ENCODE measurements around the gene MCTP1.

Gene MCTP1

GRCh38 chr5:95284572-95285408 is at the start of gene MCTP1:
Gene MCTP1, minus strand, starts transcription at chr5:95285094.
- peak within 1 kb of the TSS; percentile 60 for H3K9ac ChIP-seq
- H3K4me2 ChIP-seq = peak within 1 kb of the TSS; percentile 98
- peaks cover 8% of the 10 kb centered on the region for H3K4me1 ChIP-seq
- no peak within 1 kb of the TSS for H3K27ac ChIP-seq
- peak within 1 kb of the TSS; percentile 77 for H3K4me3 ChIP-seq
- H3K9me3 ChIP-seq = no peaks in the 10 kb centered on the region
- H4K20me1 ChIP-seq = no peaks in the 10 kb centered on the region
- H3K27me3 ChIP-seq = peaks cover 40% of the 10 kb centered on the region
- TF ChIP-seq Cebpa-rat (IDR thresholded peaks at IDR 0.05) = no peak
- no peaks in the 10 kb centered on the region for H3K36me3 ChIP-seq

GRCh38 chr5:95332158-95332557 is 47.3 kb upstream of the MCTP1 start:
- H3K9ac ChIP-seq = no peak overlapping the region
- H3K4me2 ChIP-seq = no peak overlapping the region
- no peaks in the 10 kb centered on the region for H3K4me1 ChIP-seq
- H3K27me3 ChIP-seq = no peaks in the 10 kb centered on the region
- no peak overlapping the region for H3K27ac ChIP-seq
- H3K4me3 ChIP-seq = no peak overlapping the region
- no peaks in the 10 kb centered on the region for H4K20me1 ChIP-seq
- no peaks in the 10 kb centered on the region for H3K9me3 ChIP-seq
- H3K36me3 ChIP-seq = no peaks in the 10 kb centered on the region
- TF ChIP-seq Cebpa-rat (IDR thresholded peaks at IDR 0.05) = no peak

- TF ChIP-seq Cebpa-rat (IDR thresholded peaks at IDR 0.05) = no peak
- no peaks in the 10 kb centered on the region for H3K4me1 ChIP-seq
- no peaks in the 10 kb centered on the region for H3K27me3 ChIP-seq
- H3K27ac ChIP-seq = no peak overlapping the region
- no peak overlapping the region for H3K4me2 ChIP-seq
- no peak overlapping the region for H3K9ac ChIP-seq
- no peaks in the 10 kb centered on the region for H4K20me1 ChIP-seq
- no peaks in the 10 kb centered on the region for H3K9me3 ChIP-seq
- H3K4me3 ChIP-seq = no peak overlapping the region
- H3K36me3 ChIP-seq = no peaks in the 10 kb centered on the region
Observed at GRCh38 chr5:95331358-95331757, 46.5 kb upstream of the MCTP1 start.

- Histone ChIP-seq H3K36me3 (no peaks in the 10 kb centered on the region), H3K9ac (no peak overlapping the region), H3K4me3 (no peak overlapping the region), H4K20me1 (no peaks in the 10 kb centered on the region), H3K4me2 (no peak overlapping the region), H3K27me3 (no peaks in the 10 kb centered on the region), H3K4me1 (no peaks in the 10 kb centered on the region), H3K27ac (no peak overlapping the region), H3K9me3 (no peaks in the 10 kb centered on the region)
- TF ChIP-seq Cebpa-rat (IDR thresholded peaks at IDR 0.05) = no peak
Observed at GRCh38 chr5:95327211-95327610, 42.3 kb upstream of the MCTP1 start.

GRCh38 chr5:95317687-95318086 is 32.8 kb upstream of the MCTP1 start:
- Histone ChIP-seq H3K4me3 (no peak overlapping the region), H3K9ac (no peak overlapping the region), H3K9me3 (no peaks in the 10 kb centered on the region), H3K27ac (no peak overlapping the region), H3K36me3 (no peaks in the 10 kb centered on the region), H4K20me1 (no peaks in the 10 kb centered on the region), H3K27me3 (no peaks in the 10 kb centered on the region; the same call in 1 of the 2 replicates), H3K4me2 (no peak overlapping the region), H3K4me1 (no peaks in the 10 kb centered on the region)
- TF ChIP-seq Cebpa-rat (IDR thresholded peaks at IDR 0.05) = no peak

GRCh38 chr5:95317085-95317484 is 32.2 kb upstream of the MCTP1 start:
- no peaks in the 10 kb centered on the region for H3K9me3 ChIP-seq
- H3K4me1 ChIP-seq = no peaks in the 10 kb centered on the region
- H4K20me1 ChIP-seq = no peaks in the 10 kb centered on the region
- no peak overlapping the region for H3K4me2 ChIP-seq
- no peak overlapping the region for H3K4me3 ChIP-seq
- no peak for TF ChIP-seq Cebpa-rat (IDR thresholded peaks at IDR 0.05)
- H3K36me3 ChIP-seq = no peaks in the 10 kb centered on the region
- no peak overlapping the region for H3K9ac ChIP-seq
- no peak overlapping the region for H3K27ac ChIP-seq
- H3K27me3 ChIP-seq = no peaks in the 10 kb centered on the region; the same call in 1 of the 2 replicates

GRCh38 chr5:95304711-95305110 is 19.8 kb upstream of the MCTP1 start:
- H4K20me1 ChIP-seq = no peaks in the 10 kb centered on the region
- no peak for TF ChIP-seq Cebpa-rat (IDR thresholded peaks at IDR 0.05)
- no peak overlapping the region for H3K27ac ChIP-seq
- no peak overlapping the region for H3K4me3 ChIP-seq
- H3K27me3 ChIP-seq = no peaks in the 10 kb centered on the region
- no peak overlapping the region for H3K9ac ChIP-seq
- no peak overlapping the region for H3K4me2 ChIP-seq
- no peaks in the 10 kb centered on the region for H3K4me1 ChIP-seq
- no peaks in the 10 kb centered on the region for H3K36me3 ChIP-seq
- H3K9me3 ChIP-seq = no peaks in the 10 kb centered on the region

GRCh38 chr5:95298651-95299050 is 13.8 kb upstream of the MCTP1 start:
- no peaks in the 10 kb centered on the region for H4K20me1 ChIP-seq
- TF ChIP-seq Cebpa-rat (IDR thresholded peaks at IDR 0.05) = no peak
- no peaks in the 10 kb centered on the region for H3K27me3 ChIP-seq
- H3K9me3 ChIP-seq = no peaks in the 10 kb centered on the region
- no peaks in the 10 kb centered on the region for H3K36me3 ChIP-seq
- no peaks in the 10 kb centered on the region for H3K4me1 ChIP-seq
- no peak overlapping the region for H3K9ac ChIP-seq
- H3K4me3 ChIP-seq = no peak overlapping the region
- H3K27ac ChIP-seq = no peak overlapping the region
- no peak overlapping the region for H3K4me2 ChIP-seq

GRCh38 chr5:95296291-95296690 is 11.4 kb upstream of the MCTP1 start:
- H3K4me1 ChIP-seq = no peaks in the 10 kb centered on the region
- no peaks in the 10 kb centered on the region for H3K36me3 ChIP-seq
- no peak overlapping the region for H3K27ac ChIP-seq
- no peak overlapping the region for H3K9ac ChIP-seq
- TF ChIP-seq Cebpa-rat (IDR thresholded peaks at IDR 0.05) = no peak
- no peak overlapping the region for H3K4me3 ChIP-seq
- H3K9me3 ChIP-seq = no peaks in the 10 kb centered on the region
- no peaks in the 10 kb centered on the region for H4K20me1 ChIP-seq
- no peaks in the 10 kb centered on the region for H3K27me3 ChIP-seq
- H3K4me2 ChIP-seq = no peak overlapping the region

GRCh38 chr5:95285409-95285755 is 488 bp upstream of the MCTP1 start:
- Histone ChIP-seq H3K4me1 (peaks cover 8% of the 10 kb centered on the region), H3K4me2 (peak overlapping the region; percentile 98), H3K4me3 (peak overlapping the region; percentile 77), H3K27ac (no peak overlapping the region), H3K27me3 (peaks cover 40% of the 10 kb centered on the region), H3K9ac (no peak overlapping the region), H3K9me3 (no peaks in the 10 kb centered on the region), H4K20me1 (no peaks in the 10 kb centered on the region), H3K36me3 (no peaks in the 10 kb centered on the region)
- no peak for TF ChIP-seq Cebpa-rat (IDR thresholded peaks at IDR 0.05)
